SK-N-SH treated with all-trans-retinoic acid at 6 μM for 48 hours (cell line): ENCODE results near the gene FCER1G.
"Not testable (repeated sequence)": the region's sequence is repeated elsewhere in the genome, so short reads cannot be mapped to it uniquely, and the experiment has no call there.

Experiments used
- ATAC-seq: fragments of 200-7000 bp; cut with Tn5 transposase; 3 replicates; pipeline ENCODE4 v1.9.1; 2020; ENCODE audit warnings: mild to moderate bottlenecking, moderate library complexity
- ARNTL ChIP-seq: fragments of 450-650 bp; formaldehyde crosslinking; IDR thresholded peaks from 2 replicates; pipeline ENCODE4 v1.5.0; 2020; ENCODE audit warnings: low read depth, mild to moderate bottlenecking, moderate library complexity, borderline replicate concordance
- BACH2 ChIP-seq: fragments of 250-450 bp; sonication (Bioruptor Pico); IDR thresholded peaks from 2 replicates; pipeline ENCODE4 v1.9.0; 2021; ENCODE audit warnings: mild to moderate bottlenecking, borderline replicate concordance
- CREB5 ChIP-seq: fragments of 250-450 bp; sonication (Bioruptor Pico); IDR thresholded peaks from 2 replicates; pipeline ENCODE4 v1.5.1; 2020; ENCODE audit warnings: low read depth, mild to moderate bottlenecking, moderate library complexity
- CSDC2 ChIP-seq: fragments of 250-450 bp; sonication (Bioruptor Pico); IDR thresholded peaks from 2 replicates; pipeline ENCODE4 v1.5.0; 2020; ENCODE audit warnings: mild to moderate bottlenecking, moderate library complexity
- CSRNP3 ChIP-seq: fragments of 250-450 bp; sonication (Bioruptor Pico); IDR thresholded peaks from 2 replicates; pipeline ENCODE4 v1.5.1; 2021; ENCODE audit warnings: mild to moderate bottlenecking, moderate library complexity
- ESRRG ChIP-seq: fragments of 250-450 bp; sonication (Bioruptor Pico); IDR thresholded peaks from 2 replicates; pipeline ENCODE4 v1.6.1; 2021; ENCODE audit warnings: mild to moderate bottlenecking
- GLIS3 ChIP-seq: fragments of 250-450 bp; sonication (Bioruptor Pico); IDR thresholded peaks from 2 replicates; pipeline ENCODE4 v1.5.0; 2020; ENCODE audit warnings: mild to moderate bottlenecking, moderate library complexity
- ISL1 ChIP-seq: fragments of 250-450 bp; sonication (Bioruptor Pico); IDR thresholded peaks from 2 replicates; pipeline ENCODE4 v2.1.2; 2022; ENCODE audit warnings: mild to moderate bottlenecking, moderate library complexity
- OSR1 ChIP-seq: fragments of 250-450 bp; sonication (Bioruptor Pico); IDR thresholded peaks from 2 replicates; pipeline ENCODE4 v1.8.0; 2022; ENCODE audit warnings: moderate library complexity, mild to moderate bottlenecking, inconsistent platforms
- PATZ1 ChIP-seq: fragments of 250-450 bp; sonication (Bioruptor Pico); IDR thresholded peaks from 2 replicates; pipeline ENCODE4 v1.8.0; 2020; ENCODE audit warnings: mild to moderate bottlenecking, moderate library complexity, borderline replicate concordance
- POU6F1 ChIP-seq: fragments of 250-450 bp; sonication (Bioruptor Pico); IDR thresholded peaks from 2 replicates; pipeline ENCODE4 v1.8.0; 2021; ENCODE audit warnings: low read depth, mild to moderate bottlenecking, moderate library complexity, borderline replicate concordance
- PPARA ChIP-seq: fragments of 250-450 bp; sonication (Bioruptor Pico); IDR thresholded peaks from 2 replicates; pipeline ENCODE4 v1.5.0; 2020; ENCODE audit warnings: mild to moderate bottlenecking, borderline replicate concordance
- RARB ChIP-seq: fragments of 250-450 bp; sonication (Bioruptor Pico); IDR thresholded peaks from 2 replicates; pipeline ENCODE4 v1.8.0; 2021; ENCODE audit warnings: mild to moderate bottlenecking, moderate library complexity
- SNAI2 ChIP-seq: fragments of 250-450 bp; sonication (Bioruptor Pico); IDR thresholded peaks from 2 replicates; pipeline ENCODE4 v1.5.0; 2020; ENCODE audit warnings: mild to moderate bottlenecking, moderate library complexity
- TCF4 ChIP-seq: fragments of 250-450 bp; sonication (Bioruptor Pico); IDR thresholded peaks from 2 replicates; pipeline ENCODE4 v1.8.0; 2021; ENCODE audit warnings: mild to moderate bottlenecking, moderate library complexity, borderline replicate concordance
- TOX ChIP-seq: fragments of 250-450 bp; sonication (Bioruptor Pico); IDR thresholded peaks from 2 replicates; pipeline ENCODE4 v1.8.0; 2021; ENCODE audit warnings: mild to moderate bottlenecking, moderate library complexity, borderline replicate concordance
- TSHZ2 ChIP-seq: fragments of 250-450 bp; sonication (Bioruptor Pico); IDR thresholded peaks from 2 replicates; pipeline ENCODE4 v1.5.0; 2020; ENCODE audit warnings: mild to moderate bottlenecking, moderate library complexity
- ZC3H10 ChIP-seq: fragments of 250-450 bp; sonication (Bioruptor Pico); IDR thresholded peaks from 2 replicates; pipeline ENCODE4 v1.5.1; 2021; ENCODE audit warnings: mild to moderate bottlenecking, moderate library complexity
- ZFP30 ChIP-seq: fragments of 450-650 bp; formaldehyde crosslinking; IDR thresholded peaks from 2 replicates; pipeline ENCODE4 v1.5.0; 2022; ENCODE audit warnings: mild to moderate bottlenecking, moderate library complexity
- ZNF70 ChIP-seq: fragments of 450-650 bp; formaldehyde crosslinking; IDR thresholded peaks from 2 replicates; pipeline ENCODE4 v1.5.0; 2020; ENCODE audit warnings: mild to moderate bottlenecking, moderate library complexity
- ZNF8 ChIP-seq: fragments of 450-650 bp; formaldehyde crosslinking; IDR thresholded peaks from 2 replicates; pipeline ENCODE4 v1.5.0; 2020; ENCODE audit warnings: mild to moderate bottlenecking, moderate library complexity

FCER1G gene

GRCh38 chr1:161241682-161242081 lies 26.6 kb downstream of the FCER1G start (continued):
- TF ChIP-seq OSR1 (CRISPR knock-in tag): no peak
- no peak for TF ChIP-seq GLIS3 (CRISPR knock-in tag)

- no peak for ATAC-seq
- TF ChIP-seq ISL1 (no peak), PATZ1 (no peak), ZNF70 (CRISPR knock-in tag) (no peak), ZC3H10 (CRISPR knock-in tag) (no peak), BACH2 (CRISPR knock-in tag) (no peak), ZNF8 (CRISPR knock-in tag) (no peak), ARNTL (CRISPR knock-in tag) (no peak), OSR1 (CRISPR knock-in tag) (no peak), CSRNP3 (no peak), ESRRG (CRISPR knock-in tag) (no peak), TSHZ2 (CRISPR knock-in tag) (no peak), TOX (CRISPR knock-in tag) (no peak), TCF4 (CRISPR knock-in tag) (no peak), POU6F1 (CRISPR knock-in tag) (no peak), GLIS3 (CRISPR knock-in tag) (no peak), CSDC2 (CRISPR knock-in tag) (no peak)
- TF ChIP-seq, all 23 proteins: peak for 0
Observed at GRCh38 chr1:161242313-161242712, 27.2 kb downstream of the FCER1G start.

- no peak for ATAC-seq
- no peak for TF ChIP-seq CREB5 (CRISPR knock-in tag)
- TF ChIP-seq CSDC2 (CRISPR knock-in tag): no peak
- no peak for TF ChIP-seq CSRNP3
- no peak for TF ChIP-seq BACH2 (CRISPR knock-in tag)
- TF ChIP-seq ISL1: no peak
- no peak for TF ChIP-seq SNAI2
- no peak for TF ChIP-seq TCF4 (CRISPR knock-in tag)
- no peak for TF ChIP-seq ZNF8 (CRISPR knock-in tag)
- TF ChIP-seq ESRRG (CRISPR knock-in tag): no peak
- TF ChIP-seq PPARA (CRISPR knock-in tag): no peak
- TF ChIP-seq ZFP30 (CRISPR knock-in tag): no peak
- TF ChIP-seq GLIS3 (CRISPR knock-in tag): no peak
- TF ChIP-seq TOX (CRISPR knock-in tag): no peak
- no peak for TF ChIP-seq ZNF70 (CRISPR knock-in tag)
- no peak for TF ChIP-seq RARB (CRISPR knock-in tag)
- no peak for TF ChIP-seq PATZ1
- TF ChIP-seq ARNTL (CRISPR knock-in tag): no peak
- no peak for TF ChIP-seq OSR1 (CRISPR knock-in tag)
- TF ChIP-seq ZC3H10 (CRISPR knock-in tag): no peak
- TF ChIP-seq, all 23 proteins: peak for 0
Observed at GRCh38 chr1:161244888-161245287, 29.8 kb downstream of the FCER1G start.

GRCh38 chr1:161250100-161250499 lies 35.0 kb downstream of the FCER1G start:
- ATAC-seq: not testable (repeated sequence)
